Activated T-helper 1 cell treated with anti-CD3 and anti-CD28 coated beads, Interleukin-12 subunit alpha, Interleukin-12 subunit beta, Interleukin-2, Interleukin-4 antibody, amounts not matched to agents 30 ng/mL and 10 ng/mL and 1 ng/mL, durations not matched to agents 14 hours and 24 hours and 36 hours (primary cell): ENCODE data around the gene POU2F2. TPM values are rescaled to one million over a fixed set of nuclear protein-coding genes. Genes with fewer than 3 reads are reported as not detected.

Source experiments
- DNase-seq: peaks from one replicate; pipeline ENCODE4 v3.0.0; 2021; ENCODE audit warnings: low spot score
- H3K27ac Mint-ChIP-seq: one replicate; pipeline ENCODE4 v1.8.0; 2021; ENCODE audit warnings: mild to moderate bottlenecking, mixed read lengths
- H3K27me3 Mint-ChIP-seq: one replicate; pipeline ENCODE4 v1.8.0; 2022; ENCODE audit warnings: mild to moderate bottlenecking, moderate library complexity, mixed read lengths; ENCODE audit not compliant: insufficient read depth
- H3K36me3 Mint-ChIP-seq: one replicate; pipeline ENCODE4 v1.8.0; 2021; ENCODE audit warnings: low read depth, mixed read lengths
- H3K4me1 Mint-ChIP-seq: one replicate; pipeline ENCODE4 v1.8.0; 2021; ENCODE audit warnings: low read depth, mixed read lengths
- H3K4me3 Mint-ChIP-seq: one replicate; pipeline ENCODE4 v1.8.0; 2021; ENCODE audit warnings: mild to moderate bottlenecking, moderate library complexity, mixed read lengths
- H3K9me3 Mint-ChIP-seq: one replicate; pipeline ENCODE4 v1.8.0; 2021; ENCODE audit warnings: mixed read lengths
- intact Hi-C: fragments of 100-400 bp; cut with micrococcal nuclease; formaldehyde crosslinking; loops from one replicate; pipeline ENCODE4 v1.15.1; 2024
- total RNA-seq: library from RNA; stranded (reverse); gene quantifications from 2 replicates; pipeline ENCODE4 v1.2.3, GENCODE V29; 2022

Gene POU2F2
- total RNA-seq, 1 donor from 2014 or later: 64.0 TPM

DNA sequence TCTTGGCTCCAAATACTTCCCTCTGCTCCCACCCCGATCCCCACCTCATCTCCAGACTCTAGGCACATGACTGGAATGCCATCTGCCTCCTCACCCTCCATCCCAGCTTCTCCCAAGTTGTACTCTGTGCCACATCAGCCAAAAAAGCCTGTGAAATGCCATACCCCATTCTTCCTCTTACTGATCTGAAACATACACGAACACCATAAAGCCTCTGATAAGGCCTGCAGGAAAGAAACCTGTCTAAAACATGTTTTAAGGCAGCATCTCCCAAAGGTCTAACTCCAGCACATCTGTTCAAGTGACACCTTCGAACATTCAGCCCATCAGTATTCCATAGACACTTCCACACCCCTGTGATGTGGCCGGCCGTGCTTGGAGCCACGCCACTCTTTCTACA lies 67.8 kb downstream of the POU2F2 start:
- Mint-ChIP-seq H3K4me1 (no peaks in the 10 kb centered on the region), H3K4me3 (no peak overlapping the region)

GRCh38 chr19:42062381-42062780 lies 69.9 kb downstream of the POU2F2 start:
- H3K27ac Mint-ChIP-seq: no peak overlapping the region
- no peaks in the 10 kb centered on the region for H3K4me1 Mint-ChIP-seq

More for the DNA sequence above, 67.8 kb downstream of the POU2F2 start:
- Mint-ChIP-seq H3K27me3 (no peaks in the 10 kb centered on the region), H3K27ac (no peak overlapping the region), H3K9me3 (no peaks in the 10 kb centered on the region), H3K36me3 (no peaks in the 10 kb centered on the region)
- DNase-seq: no peak
- intact Hi-C loops: no loop called here

DNA sequence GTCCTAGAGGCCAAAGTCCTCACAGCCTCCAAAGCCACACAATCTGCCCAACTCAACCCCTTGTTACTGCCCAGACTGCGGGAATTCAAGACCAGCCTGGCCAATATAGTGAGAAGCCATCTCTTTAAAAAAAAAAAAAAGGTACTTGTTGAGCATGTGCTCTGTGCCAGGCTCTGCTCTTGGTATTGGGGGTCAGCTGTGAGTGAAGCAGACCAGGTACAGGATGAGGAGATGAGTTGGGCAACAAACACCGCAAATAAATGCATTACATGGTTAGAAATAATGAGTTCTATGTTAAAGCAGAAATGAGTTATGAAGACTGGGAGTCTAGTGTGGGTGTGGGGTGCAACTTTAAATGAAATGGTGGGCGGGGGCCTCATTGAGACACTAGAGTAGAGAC lies 72.1 kb downstream of the POU2F2 start:
- no peaks in the 10 kb centered on the region for H3K36me3 Mint-ChIP-seq
- H3K4me1 Mint-ChIP-seq: no peaks in the 10 kb centered on the region
- peaks cover 3% of the 10 kb centered on the region for H3K27me3 Mint-ChIP-seq
- H3K4me3 Mint-ChIP-seq: no peak overlapping the region
- no peaks in the 10 kb centered on the region for H3K9me3 Mint-ChIP-seq
- intact Hi-C loops: no loop called here
- DNase-seq: no peak
- no peak overlapping the region for H3K27ac Mint-ChIP-seq

More at GRCh38 chr19:42062381-42062780, 69.9 kb downstream of the POU2F2 start:
- H3K4me3 Mint-ChIP-seq: no peak overlapping the region
- DNase-seq: no peak
- H3K36me3 Mint-ChIP-seq: no peaks in the 10 kb centered on the region
- H3K27me3 Mint-ChIP-seq: no peaks in the 10 kb centered on the region
- H3K9me3 Mint-ChIP-seq: no peaks in the 10 kb centered on the region
- intact Hi-C loops: no loop called here

DNA sequence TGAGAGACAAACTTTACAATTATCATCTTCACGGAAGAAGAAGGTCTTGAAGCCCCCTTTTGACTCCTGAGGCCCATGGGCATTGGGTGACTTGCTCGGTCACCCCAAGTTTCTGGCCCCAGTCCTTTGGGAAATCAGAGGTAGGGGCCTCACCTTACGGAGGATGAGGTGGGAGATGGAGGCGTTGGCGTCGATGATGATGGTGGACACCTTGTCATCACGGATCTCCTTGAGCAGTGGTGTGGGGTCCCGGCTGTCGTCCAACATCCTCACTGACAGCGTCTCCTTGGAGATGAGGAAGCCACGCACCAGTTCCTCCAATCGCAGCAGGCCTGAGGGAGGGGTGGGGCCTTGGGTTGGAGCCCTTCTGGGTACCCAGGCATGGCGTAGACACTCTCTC lies 73.0 kb downstream of the POU2F2 start:
- H3K27me3 Mint-ChIP-seq: peaks cover 3% of the 10 kb centered on the region
- H3K27ac Mint-ChIP-seq: no peak overlapping the region
- H3K36me3 Mint-ChIP-seq: no peaks in the 10 kb centered on the region
- H3K9me3 Mint-ChIP-seq: no peaks in the 10 kb centered on the region
- H3K4me1 Mint-ChIP-seq: no peaks in the 10 kb centered on the region
- H3K4me3 Mint-ChIP-seq: no peak overlapping the region
- no peak for DNase-seq
- intact Hi-C loops: no loop called here

GRCh38 chr19:42057846-42058245 lies 74.4 kb downstream of the POU2F2 start:
- H3K4me3 Mint-ChIP-seq: no peak overlapping the region
- DNase-seq: no peak
- intact Hi-C loops: no loop called here
- no peak overlapping the region for H3K27ac Mint-ChIP-seq
- H3K4me1 Mint-ChIP-seq: no peaks in the 10 kb centered on the region
- H3K9me3 Mint-ChIP-seq: no peaks in the 10 kb centered on the region
- peaks cover 3% of the 10 kb centered on the region for H3K27me3 Mint-ChIP-seq
- no peaks in the 10 kb centered on the region for H3K36me3 Mint-ChIP-seq

GRCh38 chr19:42054205-42054604 lies 78.0 kb downstream of the POU2F2 start:
- no peak for DNase-seq
- Mint-ChIP-seq H3K36me3 (no peaks in the 10 kb centered on the region), H3K9me3 (no peaks in the 10 kb centered on the region), H3K27ac (no peak overlapping the region), H3K27me3 (peaks cover 3% of the 10 kb centered on the region), H3K4me3 (no peak overlapping the region), H3K4me1 (peaks cover 13% of the 10 kb centered on the region)
- intact Hi-C loops: no loop called here

DNA sequence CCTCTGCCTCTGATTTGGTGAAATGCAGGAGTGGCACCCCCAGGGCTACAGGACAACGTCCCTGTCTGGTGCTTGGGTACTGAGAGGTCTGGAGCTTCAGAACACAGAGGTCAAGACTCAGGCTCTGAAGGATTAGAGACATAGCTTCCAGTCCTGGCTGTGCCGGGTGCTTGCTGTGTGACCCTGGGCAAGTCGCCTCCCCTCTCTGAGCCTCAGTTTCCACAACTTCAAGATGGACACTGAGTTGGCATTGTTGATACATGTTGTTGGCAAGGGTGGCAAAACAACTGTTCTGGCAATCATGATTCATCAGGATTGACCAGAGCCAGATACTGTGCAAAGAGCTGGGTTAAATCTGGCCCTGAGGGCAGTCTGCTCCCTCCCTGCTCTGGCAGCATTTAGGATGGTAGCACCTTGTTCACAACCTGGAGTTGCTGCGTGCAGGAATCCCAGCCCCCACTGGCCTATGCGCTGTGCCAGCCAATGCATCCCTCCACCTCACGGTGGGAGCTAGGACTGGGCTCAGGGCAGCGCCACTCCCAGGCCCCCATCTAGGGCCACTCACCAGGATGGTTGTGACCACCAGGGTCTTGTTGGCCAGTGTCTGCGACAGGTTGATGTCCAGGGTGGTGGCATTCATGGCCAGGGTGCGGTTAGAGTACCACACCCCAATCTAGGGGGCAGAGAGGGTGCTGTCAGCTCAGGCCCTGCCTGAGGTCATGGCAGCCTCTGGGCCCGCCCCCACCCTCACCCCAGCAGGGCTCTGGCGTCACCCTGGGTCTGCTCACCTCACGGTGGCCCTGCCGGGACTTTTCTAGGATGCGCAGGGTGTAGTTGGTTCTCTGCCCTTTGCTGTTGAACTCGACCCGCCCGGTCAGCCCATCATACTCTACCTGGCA lies 79.0 kb downstream of the POU2F2 start:
- DNase-seq: no peak
- no peaks in the 10 kb centered on the region for H3K36me3 Mint-ChIP-seq
- H3K9me3 Mint-ChIP-seq: no peaks in the 10 kb centered on the region
- intact Hi-C loops: no loop called here
- H3K4me3 Mint-ChIP-seq: no peak overlapping the region
- peaks cover 3% of the 10 kb centered on the region for H3K27me3 Mint-ChIP-seq
- H3K27ac Mint-ChIP-seq: no peak overlapping the region
- peaks cover 17% of the 10 kb centered on the region for H3K4me1 Mint-ChIP-seq

GRCh38 chr19:42052241-42052863 lies 79.9 kb downstream of the POU2F2 start:
- no peak overlapping the region for H3K4me3 Mint-ChIP-seq
- H3K9me3 Mint-ChIP-seq: no peaks in the 10 kb centered on the region
- H3K27me3 Mint-ChIP-seq: peaks cover 4% of the 10 kb centered on the region
- DNase-seq: no peak
- peaks cover 17% of the 10 kb centered on the region for H3K4me1 Mint-ChIP-seq
- H3K36me3 Mint-ChIP-seq: no peaks in the 10 kb centered on the region
- H3K27ac Mint-ChIP-seq: no peak overlapping the region
- intact Hi-C loops: no loop called here

- Mint-ChIP-seq H3K9me3 (no peaks in the 10 kb centered on the region), H3K4me1 (peaks cover 17% of the 10 kb centered on the region), H3K27ac (no peak overlapping the region), H3K4me3 (no peak overlapping the region), H3K36me3 (no peaks in the 10 kb centered on the region), H3K27me3 (peaks cover 4% of the 10 kb centered on the region)
- intact Hi-C loops: no loop called here
- no peak for DNase-seq
Measured at GRCh38 chr19:42051166-42052115, 80.8 kb downstream of the POU2F2 start.

DNA sequence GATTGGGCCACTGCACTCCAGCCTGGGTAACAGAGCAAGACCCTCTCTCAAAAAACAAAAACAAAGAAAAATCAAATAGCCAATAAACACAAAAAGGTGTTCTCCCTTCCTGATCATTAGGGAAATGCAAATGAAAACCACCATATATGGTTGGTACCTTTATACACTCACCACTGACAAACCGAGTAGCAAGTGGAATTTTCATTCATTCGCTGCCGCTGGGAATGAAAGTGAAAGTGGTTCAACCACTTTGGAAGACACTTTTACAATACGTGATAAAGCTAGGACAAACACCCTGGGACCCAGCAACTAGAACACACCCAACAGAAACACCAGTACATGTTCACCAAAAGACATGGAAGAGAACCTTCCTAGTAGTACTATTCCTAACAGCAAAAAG lies 83.3 kb downstream of the POU2F2 start:
- intact Hi-C loops: no loop called here
- Mint-ChIP-seq H3K36me3 (no peaks in the 10 kb centered on the region), H3K27me3 (peaks cover 6% of the 10 kb centered on the region), H3K4me1 (peaks cover 17% of the 10 kb centered on the region), H3K27ac (no peak overlapping the region), H3K4me3 (peak overlapping the region; percentile 0), H3K9me3 (no peaks in the 10 kb centered on the region)
- no peak for DNase-seq

- peaks cover 7% of the 10 kb centered on the region for H3K4me1 Mint-ChIP-seq
- H3K36me3 Mint-ChIP-seq: no peaks in the 10 kb centered on the region
- DNase-seq: no peak
- H3K9me3 Mint-ChIP-seq: no peaks in the 10 kb centered on the region
- intact Hi-C loops: no loop called here
- H3K27ac Mint-ChIP-seq: no peak overlapping the region
- H3K4me3 Mint-ChIP-seq: no peak overlapping the region
- H3K27me3 Mint-ChIP-seq: peaks cover 6% of the 10 kb centered on the region
Measured at GRCh38 chr19:42045575-42045974, 86.7 kb downstream of the POU2F2 start.

DNA sequence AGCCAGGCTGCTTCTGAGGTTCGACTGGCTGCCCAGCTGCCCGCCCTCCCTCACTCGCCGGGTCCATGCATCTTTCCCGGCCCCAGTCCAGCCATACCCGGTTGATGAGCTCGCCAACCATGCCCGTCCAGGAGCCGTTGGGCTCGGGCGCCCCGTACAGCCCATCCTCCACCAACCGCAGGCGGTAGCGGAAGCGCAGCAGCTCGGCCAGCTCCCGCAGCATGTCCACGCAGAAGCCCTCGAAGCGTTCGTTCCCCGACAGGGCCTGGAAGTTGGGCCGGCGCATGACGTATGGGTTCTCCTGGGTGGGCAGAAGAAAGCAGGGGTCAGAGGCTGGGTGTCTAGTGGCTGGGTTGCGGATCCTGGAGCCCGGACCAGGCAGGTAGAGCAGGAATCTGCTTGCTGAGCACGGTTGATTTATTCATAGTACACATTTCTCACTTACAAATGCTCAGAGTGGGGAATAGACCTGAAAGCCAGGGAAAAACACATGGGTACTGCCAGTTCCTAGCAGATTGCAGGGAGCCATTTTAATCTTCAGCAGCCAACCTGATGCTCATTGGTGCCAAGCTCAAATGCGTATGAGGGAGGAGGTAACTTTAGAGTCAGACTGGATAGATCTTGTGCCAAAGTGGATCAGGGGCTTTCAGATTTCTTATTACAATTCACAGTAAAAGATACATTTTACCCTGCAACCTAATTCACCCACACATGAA lies 89.6 kb downstream of the POU2F2 start:
- DNase-seq: no peak
- no peaks in the 10 kb centered on the region for H3K9me3 Mint-ChIP-seq
- intact Hi-C loops: no loop called here
- H3K4me1 Mint-ChIP-seq: no peaks in the 10 kb centered on the region
- peaks cover 6% of the 10 kb centered on the region for H3K27me3 Mint-ChIP-seq
- no peaks in the 10 kb centered on the region for H3K36me3 Mint-ChIP-seq
- no peak overlapping the region for H3K4me3 Mint-ChIP-seq
- H3K27ac Mint-ChIP-seq: no peak overlapping the region
